Measurements from ENCODE around the gene VPS50. TPM values are rescaled to one million over a fixed set of nuclear protein-coding genes. Genes with fewer than 3 reads are reported as not detected.

VPS50 gene
- total RNA-seq, 1 experiment from 2014 or later = 9.2 TPM

DNA sequence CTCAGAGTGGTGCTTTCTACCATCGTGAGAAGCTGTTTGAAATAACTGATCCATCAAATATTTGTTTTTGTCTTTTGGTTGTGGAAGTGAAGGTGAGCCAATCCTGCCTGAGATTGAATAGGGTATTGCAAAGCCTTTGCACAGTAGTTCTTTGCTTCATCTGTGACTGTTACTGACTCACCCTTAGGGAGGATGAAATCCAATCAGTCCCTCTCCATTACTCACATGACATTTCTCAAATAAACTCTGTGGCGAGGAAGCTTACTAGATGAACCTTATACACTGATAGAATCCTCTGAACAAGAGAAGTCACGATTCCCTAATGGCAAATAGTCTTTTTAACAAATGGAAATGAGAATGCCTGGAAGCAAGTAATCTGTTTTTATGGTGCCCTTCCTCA lies 37.8 kb upstream of the VPS50 start (continued):
- TF ChIP-seq CREM (CRISPR knock-in tag; IDR thresholded peaks at IDR 0.05) (no peak), ZNF219 (CRISPR knock-in tag; IDR thresholded peaks at IDR 0.05; ENCODE audit: borderline replicate concordance) (no peak), CBFB (CRISPR knock-in tag; IDR thresholded peaks at IDR 0.05; ENCODE audit: low read depth) (no peak), ELF4 (CRISPR knock-in tag; IDR thresholded peaks at IDR 0.05; ENCODE audit: low read depth) (no peak), ZNF423 (CRISPR knock-in tag; IDR thresholded peaks at IDR 0.05) (no peak)
- TF ChIP-seq, protein P1, sequence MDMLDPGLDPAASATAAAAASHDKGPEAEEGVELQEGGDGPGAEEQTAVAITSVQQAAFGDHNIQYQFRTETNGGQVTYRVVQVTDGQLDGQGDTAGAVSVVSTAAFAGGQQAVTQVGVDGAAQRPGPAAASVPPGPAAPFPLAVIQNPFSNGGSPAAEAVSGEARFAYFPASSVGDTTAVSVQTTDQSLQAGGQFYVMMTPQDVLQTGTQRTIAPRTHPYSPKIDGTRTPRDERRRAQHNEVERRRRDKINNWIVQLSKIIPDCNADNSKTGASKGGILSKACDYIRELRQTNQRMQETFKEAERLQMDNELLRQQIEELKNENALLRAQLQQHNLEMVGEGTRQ (CRISPR knock-in tag; IDR thresholded peaks at IDR 0.05) = no peak
- TF ChIP-seq, protein P2, sequence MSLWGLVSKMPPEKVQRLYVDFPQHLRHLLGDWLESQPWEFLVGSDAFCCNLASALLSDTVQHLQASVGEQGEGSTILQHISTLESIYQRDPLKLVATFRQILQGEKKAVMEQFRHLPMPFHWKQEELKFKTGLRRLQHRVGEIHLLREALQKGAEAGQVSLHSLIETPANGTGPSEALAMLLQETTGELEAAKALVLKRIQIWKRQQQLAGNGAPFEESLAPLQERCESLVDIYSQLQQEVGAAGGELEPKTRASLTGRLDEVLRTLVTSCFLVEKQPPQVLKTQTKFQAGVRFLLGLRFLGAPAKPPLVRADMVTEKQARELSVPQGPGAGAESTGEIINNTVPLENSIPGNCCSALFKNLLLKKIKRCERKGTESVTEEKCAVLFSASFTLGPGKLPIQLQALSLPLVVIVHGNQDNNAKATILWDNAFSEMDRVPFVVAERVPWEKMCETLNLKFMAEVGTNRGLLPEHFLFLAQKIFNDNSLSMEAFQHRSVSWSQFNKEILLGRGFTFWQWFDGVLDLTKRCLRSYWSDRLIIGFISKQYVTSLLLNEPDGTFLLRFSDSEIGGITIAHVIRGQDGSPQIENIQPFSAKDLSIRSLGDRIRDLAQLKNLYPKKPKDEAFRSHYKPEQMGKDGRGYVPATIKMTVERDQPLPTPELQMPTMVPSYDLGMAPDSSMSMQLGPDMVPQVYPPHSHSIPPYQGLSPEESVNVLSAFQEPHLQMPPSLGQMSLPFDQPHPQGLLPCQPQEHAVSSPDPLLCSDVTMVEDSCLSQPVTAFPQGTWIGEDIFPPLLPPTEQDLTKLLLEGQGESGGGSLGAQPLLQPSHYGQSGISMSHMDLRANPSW (CRISPR knock-in tag; conservative IDR thresholded peaks at IDR 0.05; ENCODE audit: low read depth) = no peak

DNA sequence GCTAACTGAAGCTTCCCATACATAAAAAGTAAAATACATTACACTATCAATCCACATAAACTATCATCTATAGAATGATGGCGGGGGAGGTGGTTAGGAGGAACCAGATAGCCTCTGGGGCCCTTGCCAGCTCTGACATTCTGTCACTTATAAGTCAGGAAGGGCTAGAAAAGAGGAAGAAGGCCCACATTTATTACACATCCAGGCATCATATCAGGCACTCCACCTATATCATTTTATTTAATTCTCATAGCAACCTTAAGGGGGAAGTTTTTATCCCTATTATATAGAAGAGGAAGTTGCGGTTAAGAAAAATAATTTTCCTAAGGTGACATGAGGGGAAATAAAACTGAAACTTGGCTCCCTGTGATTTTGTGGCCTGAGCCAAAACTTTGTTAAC lies 35.8 kb upstream of the VPS50 start:
- Mint-ChIP-seq H3K4me3 (no peak overlapping the region), H3K27ac (no peak overlapping the region), H3K9me3 (no peaks in the 10 kb centered on the region), H3K27me3 (ENCODE audit: low read depth) (peaks cover 19% of the 10 kb centered on the region), H3K36me3 (no peaks in the 10 kb centered on the region), H3K4me1 (no peaks in the 10 kb centered on the region)
- POLR2A ChIA-PET = no interaction called here
- DNase-seq (ENCODE audit: low spot score) (no peak), ATAC-seq (no peak)
- CTCF ChIA-PET = no interaction called here
- TF ChIP-seq GRHL2 (CRISPR knock-in tag; IDR thresholded peaks at IDR 0.05; ENCODE audit: insufficient replicate concordance, severe bottlenecking) (no peak), IRF2 (CRISPR knock-in tag; IDR thresholded peaks at IDR 0.05; ENCODE audit: borderline replicate concordance, low read depth) (no peak), SMAD4 (CRISPR knock-in tag; IDR thresholded peaks at IDR 0.05) (no peak), ZNF317 (CRISPR knock-in tag; IDR thresholded peaks at IDR 0.05; ENCODE audit: borderline replicate concordance, low read depth) (no peak), FOXK1 (CRISPR knock-in tag; IDR thresholded peaks at IDR 0.05) (no peak), KAT7 (CRISPR knock-in tag; IDR thresholded peaks at IDR 0.05; ENCODE audit: borderline replicate concordance) (no peak)
- TF ChIP-seq, protein P3, sequence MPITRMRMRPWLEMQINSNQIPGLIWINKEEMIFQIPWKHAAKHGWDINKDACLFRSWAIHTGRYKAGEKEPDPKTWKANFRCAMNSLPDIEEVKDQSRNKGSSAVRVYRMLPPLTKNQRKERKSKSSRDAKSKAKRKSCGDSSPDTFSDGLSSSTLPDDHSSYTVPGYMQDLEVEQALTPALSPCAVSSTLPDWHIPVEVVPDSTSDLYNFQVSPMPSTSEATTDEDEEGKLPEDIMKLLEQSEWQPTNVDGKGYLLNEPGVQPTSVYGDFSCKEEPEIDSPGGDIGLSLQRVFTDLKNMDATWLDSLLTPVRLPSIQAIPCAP (CRISPR knock-in tag; IDR thresholded peaks at IDR 0.05) = no peak
- TF ChIP-seq, protein P4, sequence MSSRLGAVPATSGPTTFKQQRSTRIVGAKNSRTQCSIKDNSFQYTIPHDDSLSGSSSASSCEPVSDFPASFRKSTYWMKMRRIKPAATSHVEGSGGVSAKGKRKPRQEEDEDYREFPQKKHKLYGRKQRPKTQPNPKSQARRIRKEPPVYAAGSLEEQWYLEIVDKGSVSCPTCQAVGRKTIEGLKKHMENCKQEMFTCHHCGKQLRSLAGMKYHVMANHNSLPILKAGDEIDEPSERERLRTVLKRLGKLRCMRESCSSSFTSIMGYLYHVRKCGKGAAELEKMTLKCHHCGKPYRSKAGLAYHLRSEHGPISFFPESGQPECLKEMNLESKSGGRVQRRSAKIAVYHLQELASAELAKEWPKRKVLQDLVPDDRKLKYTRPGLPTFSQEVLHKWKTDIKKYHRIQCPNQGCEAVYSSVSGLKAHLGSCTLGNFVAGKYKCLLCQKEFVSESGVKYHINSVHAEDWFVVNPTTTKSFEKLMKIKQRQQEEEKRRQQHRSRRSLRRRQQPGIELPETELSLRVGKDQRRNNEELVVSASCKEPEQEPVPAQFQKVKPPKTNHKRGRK (CRISPR knock-in tag; IDR thresholded peaks at IDR 0.05; ENCODE audit: borderline replicate concordance) = no peak
- TF ChIP-seq, protein P5, sequence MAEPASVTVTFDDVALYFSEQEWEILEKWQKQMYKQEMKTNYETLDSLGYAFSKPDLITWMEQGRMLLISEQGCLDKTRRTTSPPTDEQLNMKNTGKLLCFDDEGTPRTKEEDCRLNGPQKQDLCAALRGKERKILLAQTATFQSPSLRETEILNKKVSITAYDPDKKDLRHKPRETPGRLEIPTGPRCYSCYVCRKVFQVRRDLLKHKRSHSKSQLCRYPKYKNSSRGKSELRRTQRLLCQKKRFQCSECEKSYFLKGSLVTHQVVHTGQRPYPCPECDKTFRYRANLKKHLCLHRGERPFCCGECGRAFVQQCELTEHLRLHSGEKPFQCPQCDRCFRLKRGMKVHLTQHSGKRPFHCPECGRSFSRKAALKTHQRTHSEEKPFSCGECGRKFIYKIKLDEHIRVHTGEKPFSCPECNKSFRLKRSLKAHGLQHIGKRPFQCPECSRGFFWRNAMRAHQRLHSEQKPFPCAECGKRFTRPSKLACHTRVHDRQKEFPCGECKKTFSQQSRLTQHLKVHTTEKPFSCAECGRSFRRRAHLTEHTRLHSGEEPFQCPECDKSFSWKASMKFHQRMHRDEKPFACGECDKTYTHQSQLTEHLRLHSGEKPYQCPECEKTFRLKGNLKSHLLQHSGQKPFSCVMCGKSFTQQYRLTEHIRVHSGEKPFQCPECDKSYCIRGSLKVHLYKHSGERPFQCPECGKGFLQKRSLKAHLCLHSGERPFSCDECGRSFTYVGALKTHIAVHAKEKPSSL (CRISPR knock-in tag; conservative IDR thresholded peaks at IDR 0.05) = no peak
- TF ChIP-seq, protein P6, sequence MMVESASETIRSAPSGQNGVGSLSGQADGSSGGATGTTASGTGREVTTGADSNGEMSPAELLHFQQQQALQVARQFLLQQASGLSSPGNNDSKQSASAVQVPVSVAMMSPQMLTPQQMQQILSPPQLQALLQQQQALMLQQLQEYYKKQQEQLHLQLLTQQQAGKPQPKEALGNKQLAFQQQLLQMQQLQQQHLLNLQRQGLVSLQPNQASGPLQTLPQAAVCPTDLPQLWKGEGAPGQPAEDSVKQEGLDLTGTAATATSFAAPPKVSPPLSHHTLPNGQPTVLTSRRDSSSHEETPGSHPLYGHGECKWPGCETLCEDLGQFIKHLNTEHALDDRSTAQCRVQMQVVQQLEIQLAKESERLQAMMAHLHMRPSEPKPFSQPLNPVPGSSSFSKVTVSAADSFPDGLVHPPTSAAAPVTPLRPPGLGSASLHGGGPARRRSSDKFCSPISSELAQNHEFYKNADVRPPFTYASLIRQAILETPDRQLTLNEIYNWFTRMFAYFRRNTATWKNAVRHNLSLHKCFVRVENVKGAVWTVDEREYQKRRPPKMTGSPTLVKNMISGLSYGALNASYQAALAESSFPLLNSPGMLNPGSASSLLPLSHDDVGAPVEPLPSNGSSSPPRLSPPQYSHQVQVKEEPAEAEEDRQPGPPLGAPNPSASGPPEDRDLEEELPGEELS (CRISPR knock-in tag; IDR thresholded peaks at IDR 0.05) = no peak
- TF ChIP-seq, protein P7, sequence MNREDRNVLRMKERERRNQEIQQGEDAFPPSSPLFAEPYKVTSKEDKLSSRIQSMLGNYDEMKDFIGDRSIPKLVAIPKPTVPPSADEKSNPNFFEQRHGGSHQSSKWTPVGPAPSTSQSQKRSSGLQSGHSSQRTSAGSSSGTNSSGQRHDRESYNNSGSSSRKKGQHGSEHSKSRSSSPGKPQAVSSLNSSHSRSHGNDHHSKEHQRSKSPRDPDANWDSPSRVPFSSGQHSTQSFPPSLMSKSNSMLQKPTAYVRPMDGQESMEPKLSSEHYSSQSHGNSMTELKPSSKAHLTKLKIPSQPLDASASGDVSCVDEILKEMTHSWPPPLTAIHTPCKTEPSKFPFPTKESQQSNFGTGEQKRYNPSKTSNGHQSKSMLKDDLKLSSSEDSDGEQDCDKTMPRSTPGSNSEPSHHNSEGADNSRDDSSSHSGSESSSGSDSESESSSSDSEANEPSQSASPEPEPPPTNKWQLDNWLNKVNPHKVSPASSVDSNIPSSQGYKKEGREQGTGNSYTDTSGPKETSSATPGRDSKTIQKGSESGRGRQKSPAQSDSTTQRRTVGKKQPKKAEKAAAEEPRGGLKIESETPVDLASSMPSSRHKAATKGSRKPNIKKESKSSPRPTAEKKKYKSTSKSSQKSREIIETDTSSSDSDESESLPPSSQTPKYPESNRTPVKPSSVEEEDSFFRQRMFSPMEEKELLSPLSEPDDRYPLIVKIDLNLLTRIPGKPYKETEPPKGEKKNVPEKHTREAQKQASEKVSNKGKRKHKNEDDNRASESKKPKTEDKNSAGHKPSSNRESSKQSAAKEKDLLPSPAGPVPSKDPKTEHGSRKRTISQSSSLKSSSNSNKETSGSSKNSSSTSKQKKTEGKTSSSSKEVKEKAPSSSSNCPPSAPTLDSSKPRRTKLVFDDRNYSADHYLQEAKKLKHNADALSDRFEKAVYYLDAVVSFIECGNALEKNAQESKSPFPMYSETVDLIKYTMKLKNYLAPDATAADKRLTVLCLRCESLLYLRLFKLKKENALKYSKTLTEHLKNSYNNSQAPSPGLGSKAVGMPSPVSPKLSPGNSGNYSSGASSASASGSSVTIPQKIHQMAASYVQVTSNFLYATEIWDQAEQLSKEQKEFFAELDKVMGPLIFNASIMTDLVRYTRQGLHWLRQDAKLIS (CRISPR knock-in tag; IDR thresholded peaks at IDR 0.05; ENCODE audit: borderline replicate concordance) = no peak
- TF ChIP-seq, protein P2 (CRISPR knock-in tag; conservative IDR thresholded peaks at IDR 0.05; ENCODE audit: low read depth) = no peak
